22Rv1 (cell line): ENCODE data around the gene GMDS.

Experiments used
- ZFX ChIP-seq: fragments of 450-650 bp; IDR thresholded peaks from 2 replicates; pipeline ENCODE4 v1.6.1; 2017; ENCODE audit warnings: antibody characterized with exemption, borderline replicate concordance
- TF ChIP-seq, protein P1 (sequence below): fragments of 450-650 bp; IDR thresholded peaks from 2 replicates; pipeline ENCODE4 v1.5.1; 2017; ENCODE audit warnings: mild to moderate bottlenecking

DNA sequence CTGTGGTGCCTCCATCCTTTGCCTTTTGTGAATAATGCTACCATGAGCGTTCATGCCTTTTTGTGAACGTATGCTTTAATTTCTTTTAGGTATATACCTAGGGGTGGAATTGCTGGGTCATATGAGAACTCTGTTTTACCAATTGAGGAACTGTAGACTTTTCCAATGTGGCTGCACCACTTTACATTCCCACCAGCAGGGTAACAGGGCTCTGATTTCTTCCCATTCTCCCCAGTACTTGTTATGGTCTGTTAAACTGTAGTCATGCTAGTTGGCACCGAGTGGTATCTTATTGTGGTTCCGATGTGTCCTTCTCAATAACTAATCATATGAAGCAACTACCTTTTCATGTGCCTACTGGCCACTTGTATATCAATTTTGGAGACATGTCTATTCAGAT, 312.1 kb downstream of the GMDS start:
- TF ChIP-seq, protein P1, sequence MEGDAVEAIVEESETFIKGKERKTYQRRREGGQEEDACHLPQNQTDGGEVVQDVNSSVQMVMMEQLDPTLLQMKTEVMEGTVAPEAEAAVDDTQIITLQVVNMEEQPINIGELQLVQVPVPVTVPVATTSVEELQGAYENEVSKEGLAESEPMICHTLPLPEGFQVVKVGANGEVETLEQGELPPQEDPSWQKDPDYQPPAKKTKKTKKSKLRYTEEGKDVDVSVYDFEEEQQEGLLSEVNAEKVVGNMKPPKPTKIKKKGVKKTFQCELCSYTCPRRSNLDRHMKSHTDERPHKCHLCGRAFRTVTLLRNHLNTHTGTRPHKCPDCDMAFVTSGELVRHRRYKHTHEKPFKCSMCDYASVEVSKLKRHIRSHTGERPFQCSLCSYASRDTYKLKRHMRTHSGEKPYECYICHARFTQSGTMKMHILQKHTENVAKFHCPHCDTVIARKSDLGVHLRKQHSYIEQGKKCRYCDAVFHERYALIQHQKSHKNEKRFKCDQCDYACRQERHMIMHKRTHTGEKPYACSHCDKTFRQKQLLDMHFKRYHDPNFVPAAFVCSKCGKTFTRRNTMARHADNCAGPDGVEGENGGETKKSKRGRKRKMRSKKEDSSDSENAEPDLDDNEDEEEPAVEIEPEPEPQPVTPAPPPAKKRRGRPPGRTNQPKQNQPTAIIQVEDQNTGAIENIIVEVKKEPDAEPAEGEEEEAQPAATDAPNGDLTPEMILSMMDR: no peak
- no peak for TF ChIP-seq ZFX
